Measurements from ENCODE around the gene CERK. TPM values are rescaled to one million over a fixed set of nuclear protein-coding genes. Genes with fewer than 3 reads are reported as not detected.

The CERK gene
- total RNA-seq, 4 donors from 2014 or later, result 20.3 to 42.0 (median 24.7) TPM

DNA sequence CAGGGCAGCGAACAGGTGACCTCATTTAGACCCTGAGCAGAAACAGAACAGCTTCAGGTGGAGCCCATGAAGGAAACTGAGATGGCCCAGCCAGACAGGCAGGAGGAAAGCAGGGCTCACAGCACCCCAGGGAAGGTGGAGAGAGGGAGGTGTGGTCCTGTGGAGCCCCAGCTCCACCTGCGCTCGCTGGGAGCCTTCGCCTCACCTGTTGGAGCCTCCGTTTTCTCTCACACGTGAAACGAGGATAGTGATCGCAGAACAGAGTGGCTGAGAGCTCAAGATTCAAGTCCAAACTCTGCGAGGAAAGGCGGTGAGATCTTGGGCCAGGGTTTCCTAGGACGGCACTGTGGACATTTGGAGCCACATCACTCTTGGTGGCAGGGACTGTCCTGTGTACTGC is 8.6 kb upstream of the CERK start:
- no peak for TF ChIP-seq POLR2A (IDR thresholded peaks at IDR 0.05)
- no peak for TF ChIP-seq EP300 (IDR thresholded peaks at IDR 0.05)
- TF ChIP-seq, protein P1, sequence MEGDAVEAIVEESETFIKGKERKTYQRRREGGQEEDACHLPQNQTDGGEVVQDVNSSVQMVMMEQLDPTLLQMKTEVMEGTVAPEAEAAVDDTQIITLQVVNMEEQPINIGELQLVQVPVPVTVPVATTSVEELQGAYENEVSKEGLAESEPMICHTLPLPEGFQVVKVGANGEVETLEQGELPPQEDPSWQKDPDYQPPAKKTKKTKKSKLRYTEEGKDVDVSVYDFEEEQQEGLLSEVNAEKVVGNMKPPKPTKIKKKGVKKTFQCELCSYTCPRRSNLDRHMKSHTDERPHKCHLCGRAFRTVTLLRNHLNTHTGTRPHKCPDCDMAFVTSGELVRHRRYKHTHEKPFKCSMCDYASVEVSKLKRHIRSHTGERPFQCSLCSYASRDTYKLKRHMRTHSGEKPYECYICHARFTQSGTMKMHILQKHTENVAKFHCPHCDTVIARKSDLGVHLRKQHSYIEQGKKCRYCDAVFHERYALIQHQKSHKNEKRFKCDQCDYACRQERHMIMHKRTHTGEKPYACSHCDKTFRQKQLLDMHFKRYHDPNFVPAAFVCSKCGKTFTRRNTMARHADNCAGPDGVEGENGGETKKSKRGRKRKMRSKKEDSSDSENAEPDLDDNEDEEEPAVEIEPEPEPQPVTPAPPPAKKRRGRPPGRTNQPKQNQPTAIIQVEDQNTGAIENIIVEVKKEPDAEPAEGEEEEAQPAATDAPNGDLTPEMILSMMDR (IDR thresholded peaks at IDR 0.05), result no peak
- Histone ChIP-seq H3K27me3 (peaks cover 0 to 15% of the 10 kb centered on the region in 2 donors), H3K27ac (no peak overlapping the region), H3K4me1 (peaks cover 0 to 25% (median 22%) of the 10 kb centered on the region in 4 donors), H3K9me3 (no peaks in the 10 kb centered on the region), H3K36me3 (no peaks in the 10 kb centered on the region), H3K4me3 (no peak overlapping the region)
- DNase-seq (ENCODE audit: low spot score in 2 of 2), result no peak
- WGBS, 2 donors, result 78 to 80% methylated on average over 11 of the region's 11 CpGs

DNA sequence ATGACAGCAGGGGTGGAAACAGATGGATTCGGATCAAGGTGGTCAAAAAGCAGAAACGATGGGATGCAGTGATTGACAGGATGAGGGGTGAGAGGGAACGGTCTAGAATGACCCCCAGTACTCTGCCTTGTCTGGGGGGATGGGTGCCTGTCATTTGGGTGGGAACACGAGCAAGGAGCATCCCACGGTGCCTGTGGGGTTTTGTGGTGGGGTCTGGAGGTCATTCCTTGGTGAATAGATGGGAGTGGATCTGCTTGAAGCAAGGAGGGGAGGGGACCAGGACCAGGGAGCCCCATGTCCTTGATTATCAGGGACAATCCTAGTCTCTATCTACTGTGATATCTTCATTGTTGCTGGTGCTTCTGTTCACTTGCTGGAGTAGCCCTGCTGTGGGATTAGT is 8.1 kb upstream of the CERK start:
- TF ChIP-seq EP300 (IDR thresholded peaks at IDR 0.05) (no peak), POLR2A (IDR thresholded peaks at IDR 0.05) (no peak)
- Histone ChIP-seq H3K4me1 (peaks cover 0 to 20% (median 19%) of the 10 kb centered on the region in 4 donors), H3K9me3 (no peaks in the 10 kb centered on the region), H3K27ac (no peak overlapping the region), H3K36me3 (no peaks in the 10 kb centered on the region), H3K4me3 (no peak overlapping the region), H3K27me3 (peaks cover 0 to 15% of the 10 kb centered on the region in 2 donors)
- 56 to 69% methylated on average over 5 of the region's 5 CpGs for WGBS, 2 donors
- DNase-seq (ENCODE audit: low spot score in 2 of 2), result no peak

DNA sequence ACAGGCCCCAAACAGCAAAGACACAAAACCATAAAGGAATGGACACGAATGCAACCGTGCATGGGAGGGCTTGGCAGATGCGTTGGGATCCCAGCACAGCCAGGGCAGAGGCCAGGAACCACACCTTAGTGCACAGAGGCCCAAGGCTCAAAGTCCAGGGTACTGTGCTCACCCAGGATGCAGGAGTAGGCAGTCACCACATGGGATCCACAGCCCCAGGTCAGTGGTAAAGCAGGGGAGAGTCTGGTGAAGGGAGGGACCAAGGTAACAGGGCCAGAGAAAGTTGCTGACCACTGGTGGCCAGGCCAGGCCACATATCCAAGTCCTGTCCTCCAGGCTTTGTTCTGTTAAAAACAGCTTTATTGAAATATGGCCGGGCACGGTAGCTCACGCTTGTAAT is 6.5 kb upstream of the CERK start:
- 93% methylated on average over 6 of the region's 6 CpGs for WGBS, 2 donors
- Histone ChIP-seq H3K36me3 (no peaks in the 10 kb centered on the region), H3K9me3 (no peaks in the 10 kb centered on the region), H3K4me1 (peaks cover 0 to 19% (median 6%) of the 10 kb centered on the region in 4 donors), H3K4me3 (no peak overlapping the region), H3K27me3 (peaks cover 0 to 15% of the 10 kb centered on the region in 2 donors), H3K27ac (no peak overlapping the region)
- TF ChIP-seq EP300 (IDR thresholded peaks at IDR 0.05) (no peak), POLR2A (IDR thresholded peaks at IDR 0.05) (no peak)
- TF ChIP-seq, protein P1 (IDR thresholded peaks at IDR 0.05), result no peak
- no peak for DNase-seq (ENCODE audit: low spot score in 2 of 2)

DNA sequence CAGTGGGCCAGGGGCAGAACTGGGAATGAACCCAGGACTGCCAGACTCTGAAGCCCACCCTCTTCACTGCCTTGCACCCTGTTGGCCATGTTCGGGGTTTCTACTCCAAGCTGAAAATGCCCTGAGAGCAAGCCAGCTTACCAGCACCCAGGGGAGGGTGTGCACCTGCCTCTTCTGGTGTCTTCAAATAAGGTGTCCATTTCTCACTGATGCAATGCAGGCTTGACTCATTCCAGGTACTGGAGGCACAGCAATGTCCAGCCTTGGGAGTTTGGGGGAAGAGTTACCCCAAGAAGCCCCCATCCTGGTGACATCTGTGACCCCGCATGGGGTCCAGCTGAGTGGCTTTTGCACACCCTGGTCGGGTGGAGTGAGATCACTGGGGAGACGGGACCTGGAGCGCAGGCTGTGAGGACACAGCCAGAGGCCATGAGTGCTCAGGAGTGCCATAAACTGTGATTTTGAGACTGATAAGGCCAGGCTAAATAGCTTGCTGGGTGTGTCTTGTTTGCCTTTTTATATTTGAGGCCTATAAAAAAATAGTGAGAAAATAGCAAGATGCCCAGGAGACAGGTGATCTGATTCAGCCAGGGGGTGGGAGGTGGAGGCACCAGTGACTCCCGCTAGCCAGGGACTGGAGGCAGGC is 4.6 kb upstream of the CERK start:
- DNase-seq (ENCODE audit: low spot score in 2 of 2), result no peak

DNA sequence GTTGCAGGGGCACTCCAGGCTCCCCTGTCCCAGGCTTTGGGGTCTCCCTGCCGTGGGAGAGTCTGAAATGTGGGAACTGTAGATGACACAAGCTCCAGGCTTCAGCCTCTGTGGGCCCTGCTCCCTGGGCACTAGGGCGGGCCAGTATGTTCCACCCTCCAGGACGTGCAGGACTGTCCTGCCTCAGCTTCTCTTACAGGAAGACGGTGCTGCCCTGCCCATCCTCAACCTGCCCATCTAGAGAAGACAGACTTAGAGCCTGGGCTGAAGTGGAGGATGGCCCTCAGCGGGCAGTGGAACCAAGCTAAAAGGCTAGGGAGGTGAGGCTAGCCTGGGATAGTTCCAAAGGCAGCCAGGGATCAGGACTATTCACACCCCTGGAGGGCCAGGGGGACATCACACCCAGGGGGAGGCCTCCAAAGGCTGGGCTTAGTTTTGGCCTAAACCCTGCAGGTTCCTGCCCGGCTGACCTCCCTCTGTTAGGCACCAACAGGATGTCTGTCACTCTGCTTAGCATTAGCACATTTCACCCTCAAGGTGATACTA is 4.0 kb upstream of the CERK start:
- no peaks in the 10 kb centered on the region for H3K36me3 ChIP-seq
- peaks cover 0 to 29% (median 13%) of the 10 kb centered on the region in 4 donors for H3K4me1 ChIP-seq
- H3K27me3 ChIP-seq, result peaks cover 0 to under 1% of the 10 kb centered on the region in 2 donors
- H3K4me3 ChIP-seq, result no peak overlapping the region
- H3K27ac ChIP-seq, result no peak overlapping the region
- no peak for DNase-seq (ENCODE audit: low spot score in 2 of 2)
- no peaks in the 10 kb centered on the region for H3K9me3 ChIP-seq
- WGBS, 2 donors, result 78 to 91% methylated on average over 4 to 5 of the region's 6 CpGs
- no peak for TF ChIP-seq POLR2A (IDR thresholded peaks at IDR 0.05)
- TF ChIP-seq, protein P1 (IDR thresholded peaks at IDR 0.05), result no peak
- TF ChIP-seq EP300 (IDR thresholded peaks at IDR 0.05), result no peak

More for the DNA sequence above, 4.6 kb upstream of the CERK start:
- Histone ChIP-seq H3K36me3 (no peaks in the 10 kb centered on the region), H3K27ac (no peak overlapping the region), H3K27me3 (peaks cover 0 to 7% of the 10 kb centered on the region in 2 donors), H3K4me1 (peaks cover 0 to 26% (median 12%) of the 10 kb centered on the region in 4 donors), H3K4me3 (no peak overlapping the region), H3K9me3 (no peaks in the 10 kb centered on the region)
- 61 to 86% methylated on average over 6 of the region's 6 CpGs for WGBS, 2 donors
- TF ChIP-seq EP300 (IDR thresholded peaks at IDR 0.05), result no peak
- TF ChIP-seq POLR2A (IDR thresholded peaks at IDR 0.05), result no peak
- TF ChIP-seq, protein P1 (IDR thresholded peaks at IDR 0.05), result no peak
